Loucy (cell line): ENCODE results near the gene SDK2.
A peak's percentile ranks its signal among the peaks of the same experiment; 100 is the strongest.

Experiments
- H2AFZ ChIP-seq: fragments of 200-600 bp; sonication (generic); 2 replicates; pipeline ENCODE4 v1.6.0; 2016; ENCODE audit warnings: antibody characterized with exemption, mild to moderate bottlenecking, low read length, moderate library complexity
- H3F3A ChIP-seq: fragments of 200-600 bp; 2 replicates; pipeline ENCODE4 v1.6.0; 2016; ENCODE audit warnings: antibody characterized with exemption, low read depth, mild to moderate bottlenecking
- H3K27me3 ChIP-seq: fragments of 200-600 bp; sonication (generic); 2 replicates; pipeline ENCODE4 v1.6.1; 2014; ENCODE audit warnings: low read length, mild to moderate bottlenecking; ENCODE audit not compliant: insufficient read depth, poor library complexity, severe bottlenecking
- H3K36me3 ChIP-seq: fragments of 200-600 bp; sonication (generic); 2 replicates; pipeline ENCODE4 v1.6.1; 2016; ENCODE audit warnings: low read length; ENCODE audit not compliant: insufficient read depth
- H3K4me1 ChIP-seq: fragments of 200-600 bp; sonication (generic); 2 replicates; pipeline ENCODE4 v1.5.1; 2014; ENCODE audit warnings: low read length, mild to moderate bottlenecking; ENCODE audit not compliant: insufficient read depth, poor library complexity, severe bottlenecking
- H3K4me2 ChIP-seq: fragments of 200-600 bp; sonication (generic); 2 replicates; pipeline ENCODE4 v1.6.0; 2014; ENCODE audit warnings: antibody characterized with exemption, low read length, low read depth, mild to moderate bottlenecking; ENCODE audit not compliant: poor library complexity, severe bottlenecking
- H3K4me3 ChIP-seq: fragments of 200-600 bp; sonication (generic); 2 replicates; pipeline ENCODE4 v1.5.1; 2014; ENCODE audit warnings: low read length, mild to moderate bottlenecking, mixed read lengths; ENCODE audit not compliant: poor library complexity, severe bottlenecking
- H3K79me2 ChIP-seq: fragments of 200-600 bp; sonication (generic); 2 replicates; pipeline ENCODE4 v1.6.1; 2014; ENCODE audit warnings: low read length; ENCODE audit not compliant: insufficient read depth
- H3K9ac ChIP-seq: fragments of 200-600 bp; sonication (generic); 2 replicates; pipeline ENCODE4 v1.6.0; 2014; ENCODE audit warnings: mild to moderate bottlenecking, low read depth, low read length, moderate library complexity; ENCODE audit not compliant: poor library complexity, severe bottlenecking
- H3K9me2 ChIP-seq: fragments of 200-600 bp; sonication (generic); replicated peaks from 2 replicates; pipeline ENCODE4 v1.6.1; 2016; ENCODE audit warnings: low read depth, low read length, mixed read lengths
- H3K9me3 ChIP-seq: fragments of 200-600 bp; sonication (generic); 2 replicates; pipeline ENCODE4 v1.6.1; 2014; ENCODE audit warnings: mild to moderate bottlenecking, antibody characterized with exemption, low read length, low read depth; ENCODE audit not compliant: insufficient read depth
- H4K20me1 ChIP-seq: fragments of 200-600 bp; sonication (generic); 2 replicates; pipeline ENCODE4 v1.6.0; 2014; ENCODE audit warnings: antibody characterized with exemption, low read length, mild to moderate bottlenecking; ENCODE audit not compliant: insufficient read depth, poor library complexity, severe bottlenecking
- CTCF ChIP-seq: fragments of 200-600 bp; sonication (generic); conservative IDR thresholded peaks from 2 replicates; pipeline ENCODE4 v1.5.1; 2014; ENCODE audit warnings: mild to moderate bottlenecking, antibody characterized with exemption, low read length
- EZH2phosphoT487 ChIP-seq: fragments of 200-600 bp; IDR thresholded peaks from 2 replicates; pipeline ENCODE4 v1.6.1; 2018; ENCODE audit warnings: antibody characterized with exemption, mild to moderate bottlenecking, moderate library complexity, borderline replicate concordance

SDK2 gene

GRCh38 chr17:73646409-73647300, 2.4 kb upstream of the SDK2 start:
- no peaks in the 10 kb centered on the region for H3K27me3 ChIP-seq
- no peaks in the 10 kb centered on the region for H3K36me3 ChIP-seq

GRCh38 chr17:73645050-73645871, 1.0 kb upstream of the SDK2 start:
- Histone ChIP-seq H3K9me3 (no peaks in the 10 kb centered on the region), H3K4me3 (peak overlapping the region; percentile 84), H3K79me2 (peaks cover 42% of the 10 kb centered on the region), H2AFZ (no peak overlapping the region), H3K9me2 (no peaks in the 10 kb centered on the region), H3K9ac (no peak overlapping the region), H3K4me2 (peak overlapping the region; percentile 52), H3K4me1 (peaks cover 26% of the 10 kb centered on the region), H3K36me3 (no peaks in the 10 kb centered on the region), H4K20me1 (peaks cover 5% of the 10 kb centered on the region), H3K27me3 (no peaks in the 10 kb centered on the region), H3F3A (no peaks in the 10 kb centered on the region; the same call in 1 of the 2 replicates)
- TF ChIP-seq EZH2phosphoT487 (no peak), CTCF (no peak; the same call in 1 of the 2 replicates)

More at GRCh38 chr17:73646409-73647300, 2.4 kb upstream of the SDK2 start:
- H4K20me1 ChIP-seq, result no peaks in the 10 kb centered on the region
- H2AFZ ChIP-seq, result no peak overlapping the region
- peaks cover 28% of the 10 kb centered on the region for H3K79me2 ChIP-seq
- H3K4me3 ChIP-seq, result no peak overlapping the region
- peaks cover 26% of the 10 kb centered on the region for H3K4me1 ChIP-seq
- no peak overlapping the region for H3K9ac ChIP-seq
- TF ChIP-seq EZH2phosphoT487 (no peak), CTCF (peak; percentile 66)
- H3K4me2 ChIP-seq, result no peak overlapping the region
- no peaks in the 10 kb centered on the region for H3K9me2 ChIP-seq
- H3F3A ChIP-seq, result no peaks in the 10 kb centered on the region; the same call in 1 of the 2 replicates
- no peaks in the 10 kb centered on the region for H3K9me3 ChIP-seq

GRCh38 chr17:73643852-73644144, 447 bp downstream of the SDK2 start:
- H3K4me2 ChIP-seq, result peak overlapping the region; percentile 84
- H3K9me2 ChIP-seq, result no peaks in the 10 kb centered on the region
- H3K36me3 ChIP-seq, result no peaks in the 10 kb centered on the region
- no peak overlapping the region; the same call in 1 of the 2 replicates for H2AFZ ChIP-seq
- H3K9ac ChIP-seq, result peak overlapping the region; percentile 70
- peaks cover 14% of the 10 kb centered on the region for H3K4me1 ChIP-seq
- TF ChIP-seq CTCF (no peak), EZH2phosphoT487 (no peak)
- no peaks in the 10 kb centered on the region for H3K9me3 ChIP-seq
- no peaks in the 10 kb centered on the region; the same call in 1 of the 2 replicates for H3F3A ChIP-seq
- no peaks in the 10 kb centered on the region for H3K27me3 ChIP-seq
- H4K20me1 ChIP-seq, result peaks cover 5% of the 10 kb centered on the region
- peak overlapping the region; percentile 84 for H3K4me3 ChIP-seq
- H3K79me2 ChIP-seq, result peaks cover 57% of the 10 kb centered on the region
